ENCODE results near the gene MX2. TPM values are rescaled to one million over a fixed set of nuclear protein-coding genes. Genes with fewer than 3 reads are reported as not detected.

Gene MX2
- total and polyA plus RNA-seq, 2 donors (not counting 3 experiments of a cell fraction or from before 2014, with no cell fraction given) = 0.01 TPM; not detected in 1

GRCh38 chr21:41342035-41342434, 19.8 kb upstream of the MX2 start:
- Histone ChIP-seq H3K79me2 (ENCODE audit: control insufficient read depth, insufficient read depth, low read length) (no peaks in the 10 kb centered on the region), H3K9ac (replicated peaks; ENCODE audit: extremely low read depth, insufficient read depth, low read length) (no peak overlapping the region), H3K9me3 (replicated peaks; ENCODE audit: control insufficient read depth, insufficient read depth, low read length) (no peaks in the 10 kb centered on the region), H4K20me1 (replicated peaks; ENCODE audit: control insufficient read depth, extremely low read depth, insufficient read depth, low read length) (no peaks in the 10 kb centered on the region), H3K27ac (ENCODE audit: insufficient read depth, low read depth, low read length) (no peak overlapping the region), H3K36me3 (ENCODE audit: control insufficient read depth in 2 of 2, extremely low read depth in 1 of 2, insufficient read depth in 2 of 2, low read length in 2 of 2) (no peaks in the 10 kb centered on the region), H3K4me3 (replicated peaks in 1 of 3; ENCODE audit: insufficient read depth in 1 of 3, low read depth in 1 of 3, low read length in 3 of 3) (no peak overlapping the region), H3K4me1 (ENCODE audit: control insufficient read depth, extremely low read depth, insufficient read depth, low read length) (no peaks in the 10 kb centered on the region), H3K9me1 (replicated peaks; ENCODE audit: control insufficient read depth, extremely low read depth, insufficient read depth, low read length) (no peaks in the 10 kb centered on the region), H2AFZ (ENCODE audit: low read depth, low read length) (no peak overlapping the region), H3K4me2 (ENCODE audit: insufficient read depth, low read length) (no peak overlapping the region), H3K27me3 (ENCODE audit: control insufficient read depth in 2 of 2, insufficient read depth in 2 of 2, low read length in 2 of 2) (no peaks in the 10 kb centered on the region)
- ChIA-PET POLR2A (no interaction called here), CTCF (no interaction called here)
- no peak for TF ChIP-seq JUN (IDR thresholded peaks at IDR 0.05; ENCODE audit: borderline replicate concordance, insufficient read depth, insufficient read length, low read depth)
- TF ChIP-seq CTCF (IDR thresholded peaks at IDR 0.05; ENCODE audit: extremely low read depth in 1 of 2, insufficient read depth in 1 of 2, low read depth in 1 of 2, low read length in 2 of 2) = no peak
- TF ChIP-seq FOS (IDR thresholded peaks at IDR 0.05; ENCODE audit: borderline replicate concordance, insufficient read depth, low read length) = no peak
- TF ChIP-seq POLR2A (IDR thresholded peaks at IDR 0.05; ENCODE audit: low read depth, low read length) = no peak
- TF ChIP-seq MAX (IDR thresholded peaks at IDR 0.05; ENCODE audit: insufficient read depth, insufficient read length) = no peak
- no peak for TF ChIP-seq POLR2AphosphoS5 (IDR thresholded peaks at IDR 0.05; ENCODE audit: insufficient read depth, low read depth, low read length)
- TF ChIP-seq MYC (IDR thresholded peaks at IDR 0.05; ENCODE audit: low read depth, low read length) = no peak
- DNase-seq (ENCODE audit: low read depth, low spot score) (no peak), FAIRE-seq (no peak)
- intact Hi-C loops (cut with micrococcal nuclease) = no loop called here
- BruUV-seq (replicated peaks) = no TSS peak
- dilution Hi-C loops (cut with MboI; ENCODE audit: extremely low pct_ligation_motif_present, low sequenced_read_pairs) = no loop called here

All from endothelial cell of umbilical vein (primary cell).